Natural killer cell (primary cell): ENCODE measurements around the gene RFC1. TPM values are rescaled to one million over a fixed set of nuclear protein-coding genes. Genes with fewer than 3 reads are reported as not detected.
"Not testable (repeated sequence)": the region's sequence is repeated elsewhere in the genome, so short reads cannot be mapped to it uniquely, and the experiment has no call there.

Experiments
- ATAC-seq, 3 donors: fragments of 150-1000 bp in 2 of 3; fragments of 200-7000 bp in 1 of 3; cut with Tn5 transposase; 1 replicate in 1 of 3; 2 replicates in 2 of 3; pipeline ENCODE4 v1.10.0; 2021; ENCODE audit warnings: mild to moderate bottlenecking in 2 of 3, moderate library complexity in 2 of 3
- DNase-seq, 2 donors: peaks; one replicate each; pipeline versions ENCODE4 v3.0.0 to v3.0.0-alpha.2; 2013 to 2021; ENCODE audit warnings: mixed read lengths in 1 of 2
- H3K27ac ChIP-seq: one replicate; pipeline ENCODE4 v1.5.1; 2013; ENCODE audit warnings: mild to moderate bottlenecking, low read length
- H3K27me3 ChIP-seq: one replicate; pipeline ENCODE4 v1.6.1; 2013; ENCODE audit warnings: low read length; ENCODE audit not compliant: control insufficient read depth, insufficient read depth
- H3K36me3 ChIP-seq: one replicate; pipeline ENCODE4 v1.6.1; 2013; ENCODE audit warnings: low read length; ENCODE audit not compliant: control insufficient read depth, insufficient read depth
- H3K4me1 ChIP-seq: one replicate; pipeline ENCODE4 v1.6.1; 2013; ENCODE audit warnings: low read length; ENCODE audit not compliant: control insufficient read depth, insufficient read depth
- H3K4me3 ChIP-seq: one replicate; pipeline ENCODE4 v1.5.1; 2013; ENCODE audit warnings: low read length
- H3K9me3 ChIP-seq: one replicate; pipeline ENCODE4 v1.6.1; 2013; ENCODE audit warnings: low read length; ENCODE audit not compliant: control insufficient read depth, insufficient read depth
- H3K27ac Mint-ChIP-seq, 2 donors: one replicate each; pipeline ENCODE4 v1.8.0; 2022; ENCODE audit warnings: mild to moderate bottlenecking in 2 of 2, mixed read lengths in 2 of 2, moderate library complexity in 1 of 2
- H3K27me3 Mint-ChIP-seq, 2 donors: one replicate each; pipeline ENCODE4 v1.8.0; 2022; ENCODE audit warnings: low read depth in 2 of 2, mixed read lengths in 2 of 2
- H3K36me3 Mint-ChIP-seq: one replicate; pipeline ENCODE4 v1.8.0; 2022; ENCODE audit warnings: mixed read lengths
- H3K4me1 Mint-ChIP-seq, 2 donors: one replicate each; pipeline ENCODE4 v1.8.0; 2022; ENCODE audit warnings: mixed read lengths in 2 of 2
- H3K4me3 Mint-ChIP-seq: one replicate; pipeline ENCODE4 v1.8.0; 2022; ENCODE audit warnings: mild to moderate bottlenecking, moderate library complexity, mixed read lengths
- H3K9me3 Mint-ChIP-seq, 2 donors: one replicate each; pipeline ENCODE4 v1.8.0; 2022; ENCODE audit warnings: mixed read lengths in 2 of 2
- CTCF ChIP-seq: fragments of 200-600 bp; IDR thresholded peaks from one replicate; pipeline ENCODE4 v1.8.0; 2022; ENCODE audit warnings: antibody characterized with exemption
- WGBS: methylation state at CpG from one replicate; pipeline ENCODE4 v1.1.7; 2013; ENCODE audit warnings: missing lambda C conversion rate; ENCODE audit not compliant: insufficient coverage; 5-methylcytosine and 5-hydroxymethylcytosine counted together
- intact Hi-C: fragments of 100-400 bp; cut with micrococcal nuclease; formaldehyde crosslinking; loops from one replicate; pipeline ENCODE4 v1.14.2; 2022
- total RNA-seq, 4 donors: library from RNA; stranded (reverse); fragments of 120-200 nt in 1 of 4; gene quantifications; one replicate each; pipeline versions ENCODE4 v1.2.3 to v1.2.4, GENCODE V29; 2013 to 2022

Gene RFC1
- total RNA-seq, 3 donors from 2014 or later (not counting 1 experiment from before 2014, with no cell fraction given) = 74.6 to 103 (median 84.7) TPM

- Histone ChIP-seq H3K4me3 (no peak overlapping the region), H3K9me3 (no peaks in the 10 kb centered on the region), H3K27ac (no peak overlapping the region), H3K4me1 (peaks cover 14% of the 10 kb centered on the region), H3K36me3 (no peaks in the 10 kb centered on the region), H3K27me3 (no peaks in the 10 kb centered on the region)
- Mint-ChIP-seq H3K9me3 (no peaks in the 10 kb centered on the region), H3K4me3 (peak overlapping the region; percentile 60), H3K27me3 (no peaks in the 10 kb centered on the region), H3K36me3 (no peaks in the 10 kb centered on the region), H3K27ac (peak overlapping the region; percentile 63 to 89), H3K4me1 (peaks cover 31 to 42% of the 10 kb centered on the region in 2 donors)
- intact Hi-C loops = no loop called here
- 83% methylated on average over 3 of the region's 4 CpGs for WGBS
- no peak for TF ChIP-seq CTCF
- no peak for DNase-seq
- no peak for ATAC-seq
These were observed 2.3 kb downstream of the RFC1 start for GRCh38 chr4:39363773-39364393.

GRCh38 chr4:39362827-39363226, 3.3 kb downstream of the RFC1 start:
- no peaks in the 10 kb centered on the region for H3K27me3 ChIP-seq
- DNase-seq = no peak
- H3K4me1 ChIP-seq = peaks cover 14% of the 10 kb centered on the region
- peak overlapping the region; percentile 13 to 41 for H3K27ac Mint-ChIP-seq
- no peak overlapping the region for H3K27ac ChIP-seq
- no peak overlapping the region for H3K4me3 ChIP-seq
- no peaks in the 10 kb centered on the region for H3K36me3 ChIP-seq
- ATAC-seq = no peak
- no peaks in the 10 kb centered on the region for H3K9me3 Mint-ChIP-seq
- no peaks in the 10 kb centered on the region for H3K36me3 Mint-ChIP-seq
- no peaks in the 10 kb centered on the region for H3K27me3 Mint-ChIP-seq
- intact Hi-C loops = no loop called here
- TF ChIP-seq CTCF = no peak
- peaks cover 35 to 45% of the 10 kb centered on the region in 2 donors for H3K4me1 Mint-ChIP-seq
- 72% methylated on average over 3 of the region's 3 CpGs for WGBS
- H3K4me3 Mint-ChIP-seq = no peak overlapping the region
- no peaks in the 10 kb centered on the region for H3K9me3 ChIP-seq

- H3K36me3 ChIP-seq, ATAC-seq, H3K36me3 Mint-ChIP-seq, H3K27me3 Mint-ChIP-seq, H3K4me1 ChIP-seq, intact Hi-C loops, H3K27ac ChIP-seq, H3K27ac Mint-ChIP-seq, H3K9me3 Mint-ChIP-seq, H3K27me3 ChIP-seq, H3K4me3 ChIP-seq, DNase-seq, H3K4me3 Mint-ChIP-seq, H3K9me3 ChIP-seq: not testable (repeated sequence)
- WGBS = 73% methylated on average over 4 of the region's 4 CpGs
- peaks cover 35 to 42% of the 10 kb centered on the region in 2 donors for H3K4me1 Mint-ChIP-seq
These were observed 5.6 kb downstream of the RFC1 start for GRCh38 chr4:39360611-39361010.

- H3K4me1 ChIP-seq = peaks cover 11% of the 10 kb centered on the region
These were observed 9.2 kb downstream of the RFC1 start for GRCh38 chr4:39357002-39357401.

More at GRCh38 chr4:39357002-39357401, 9.2 kb downstream of the RFC1 start:
- no CpG with 5 or more reads among the region's 1 CpG for WGBS
- H3K4me3 ChIP-seq = no peak overlapping the region
- H3K27ac ChIP-seq = peak overlapping the region; percentile 43
- Mint-ChIP-seq H3K27me3 (no peaks in the 10 kb centered on the region), H3K4me3 (no peak overlapping the region), H3K36me3 (no peaks in the 10 kb centered on the region), H3K27ac (peak overlapping the region; percentile 73 to 81), H3K9me3 (no peaks in the 10 kb centered on the region), H3K4me1 (peaks cover 48 to 50% of the 10 kb centered on the region in 2 donors)
- H3K36me3 ChIP-seq = no peaks in the 10 kb centered on the region
- peak in 1 of 2 donors; percentile 25 for DNase-seq
- no peaks in the 10 kb centered on the region for H3K27me3 ChIP-seq
- no peak for TF ChIP-seq CTCF
- intact Hi-C loops = no loop called here
- no peaks in the 10 kb centered on the region for H3K9me3 ChIP-seq
- ATAC-seq = no peak
